K562 (cell line): ENCODE data around the gene POR. TPM values are rescaled to one million over a fixed set of nuclear protein-coding genes. Genes with fewer than 3 reads are reported as not detected.

Source experiments
- ARID4B ChIP-seq: sonication (generic); formaldehyde crosslinking; IDR thresholded peaks from 2 replicates; pipeline ENCODE4 v1.8.0; 2022; ENCODE audit warnings: mild to moderate bottlenecking, missing genetic modification reagents
- E2F8 ChIP-seq: fragments of 450-650 bp; IDR thresholded peaks from 2 replicates; pipeline ENCODE4 v1.7.1; 2018; ENCODE audit warnings: mild to moderate bottlenecking, low read depth; ENCODE audit not compliant: partially characterized antibody
- NR2C2 ChIP-seq, 2 experiments: fragments of 200-800 bp in 1 of 2; sonication (Bioruptor generic) in 1 of 2; sonication (generic) in 1 of 2; formaldehyde crosslinking in 1 of 2; IDR thresholded peaks; 2 replicates each; pipeline versions ENCODE4 v1.6.1 to v1.8.0; 2016 to 2022; ENCODE audit warnings: mild to moderate bottlenecking in 1 of 2, missing compliant biosample characterization in 1 of 2, missing genetic modification characterization in 1 of 2, missing genetic modification reagents in 1 of 2
- TAF1 ChIP-seq: IDR thresholded peaks from 2 replicates; pipeline ENCODE4 v1.6.1; 2011; ENCODE audit warnings: mild to moderate bottlenecking, low read length, moderate library complexity; ENCODE audit not compliant: insufficient read depth, control insufficient read depth, severe bottlenecking; ENCODE audit errors: extremely low read depth
- THRAP3 ChIP-seq: fragments of 450-650 bp; IDR thresholded peaks from 2 replicates; pipeline ENCODE4 v1.6.1; 2016; ENCODE audit warnings: mild to moderate bottlenecking, inconsistent platforms, borderline replicate concordance
- TSC22D4 ChIP-seq: fragments of 450-650 bp; IDR thresholded peaks from 2 replicates; pipeline ENCODE4 v1.6.1; 2016; ENCODE audit warnings: missing genetic modification characterization, missing biosample characterization, control low read depth
- ZBTB7A ChIP-seq: IDR thresholded peaks from 2 replicates; pipeline ENCODE4 v1.6.1; 2011; ENCODE audit warnings: low read depth, mild to moderate bottlenecking, low read length, moderate library complexity, borderline replicate concordance; ENCODE audit not compliant: control insufficient read depth
- polyA plus RNA-seq, 8 experiments: library from polyadenylated mRNA; depleted of rRNA in 4 of 8; stranded (reverse) in 5 of 8; unstranded in 3 of 8; fragments of >200 nt; fragmentation: Nextera tagmentation in 2 of 8; fragmentation: Illumina TruSeq in 1 of 8; extraction: Ambion mirVana in 2 of 8; extraction: Trizol in 1 of 8; gene quantifications; 2 replicates each; pipeline versions ENCODE4 v1.2.1 to v1.2.3, GENCODE V29; 2011 to 2014; ENCODE audit warnings: inconsistent platforms in 1 of 8, missing spikeins in 1 of 8
- total RNA-seq, 7 experiments: library from RNA; depleted of rRNA in 6 of 7; stranded (reverse); fragments of >200 nt in 6 of 7; fragmentation: Illumina TruSeq in 2 of 7; extraction: Trizol in 2 of 7; gene quantifications; 2 replicates each; pipeline versions ENCODE4 v1.2.1 to v1.2.3, GENCODE V29; 2011 to 2021; ENCODE audit warnings: low replicate concordance in 1 of 7
- TF ChIP-seq, protein P1 (sequence below): fragments of 250-450 bp; sonication (Bioruptor Pico); IDR thresholded peaks from 2 replicates; pipeline ENCODE4 v1.4.0; 2020
- TF ChIP-seq, protein P2 (sequence below): sonication (generic); formaldehyde crosslinking; IDR thresholded peaks from 2 replicates; pipeline ENCODE4 v1.8.1; 2023; ENCODE audit warnings: mild to moderate bottlenecking, missing genetic modification reagents

The POR gene
- total and polyA plus RNA-seq, 9 of the 15 experiments (the other 6 are each of a cell fraction or from before 2014, with no cell fraction given): 4.7 to 142 (median 40.8) TPM

DNA sequence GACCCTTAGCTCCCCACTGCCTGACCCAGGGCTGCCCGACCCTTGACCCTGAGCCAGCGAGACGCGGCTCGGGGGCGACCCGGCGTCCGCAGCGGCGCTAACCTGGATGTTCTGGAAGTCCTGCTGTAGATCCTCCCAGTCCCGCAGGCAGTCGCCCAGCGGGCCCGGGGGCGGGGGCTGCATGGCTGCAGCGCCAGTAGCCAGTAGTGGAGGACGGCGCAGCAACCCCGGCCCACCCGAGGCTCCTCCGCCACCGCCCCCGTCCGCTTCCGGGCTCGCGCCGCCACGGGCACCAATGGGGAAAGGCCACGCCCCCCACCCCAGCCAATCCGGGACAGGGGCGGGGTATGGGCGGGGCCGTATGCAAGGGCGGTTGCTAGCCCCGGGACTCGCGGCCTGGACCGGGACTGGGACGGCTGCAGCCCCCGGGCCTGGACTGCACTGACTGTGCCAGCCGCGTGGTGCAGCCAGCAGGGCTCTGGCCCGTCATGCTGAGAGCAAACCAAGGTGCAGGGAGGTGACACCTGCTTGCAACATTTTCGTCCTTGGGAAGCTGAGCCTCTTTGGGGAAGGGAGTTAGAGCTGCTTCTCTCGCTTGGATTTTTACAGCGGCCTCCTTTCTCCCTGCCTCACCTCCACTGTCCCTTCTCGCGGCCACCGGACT is 79.6 kb downstream of the POR start, which contains the start of gene TMEM120A (continued):
- TF ChIP-seq ARID4B (CRISPR knock-in tag) (peak; percentile 45; the same call in 1 of the 2 replicates), TSC22D4 (no peak), THRAP3 (no peak), NR2C2 (CRISPR knock-in tag; IDR thresholded peaks at IDR 0.05) (0 out of 2 replicates have a peak, but pooled peaks have one; percentile 52), NR2C2 (tag; IDR thresholded peaks at IDR 0.05) (peak; percentile 96), E2F8 (peak; percentile 64), ZBTB7A (peak; percentile 88), TAF1 (peak; percentile 48)
- TF ChIP-seq, protein P1, sequence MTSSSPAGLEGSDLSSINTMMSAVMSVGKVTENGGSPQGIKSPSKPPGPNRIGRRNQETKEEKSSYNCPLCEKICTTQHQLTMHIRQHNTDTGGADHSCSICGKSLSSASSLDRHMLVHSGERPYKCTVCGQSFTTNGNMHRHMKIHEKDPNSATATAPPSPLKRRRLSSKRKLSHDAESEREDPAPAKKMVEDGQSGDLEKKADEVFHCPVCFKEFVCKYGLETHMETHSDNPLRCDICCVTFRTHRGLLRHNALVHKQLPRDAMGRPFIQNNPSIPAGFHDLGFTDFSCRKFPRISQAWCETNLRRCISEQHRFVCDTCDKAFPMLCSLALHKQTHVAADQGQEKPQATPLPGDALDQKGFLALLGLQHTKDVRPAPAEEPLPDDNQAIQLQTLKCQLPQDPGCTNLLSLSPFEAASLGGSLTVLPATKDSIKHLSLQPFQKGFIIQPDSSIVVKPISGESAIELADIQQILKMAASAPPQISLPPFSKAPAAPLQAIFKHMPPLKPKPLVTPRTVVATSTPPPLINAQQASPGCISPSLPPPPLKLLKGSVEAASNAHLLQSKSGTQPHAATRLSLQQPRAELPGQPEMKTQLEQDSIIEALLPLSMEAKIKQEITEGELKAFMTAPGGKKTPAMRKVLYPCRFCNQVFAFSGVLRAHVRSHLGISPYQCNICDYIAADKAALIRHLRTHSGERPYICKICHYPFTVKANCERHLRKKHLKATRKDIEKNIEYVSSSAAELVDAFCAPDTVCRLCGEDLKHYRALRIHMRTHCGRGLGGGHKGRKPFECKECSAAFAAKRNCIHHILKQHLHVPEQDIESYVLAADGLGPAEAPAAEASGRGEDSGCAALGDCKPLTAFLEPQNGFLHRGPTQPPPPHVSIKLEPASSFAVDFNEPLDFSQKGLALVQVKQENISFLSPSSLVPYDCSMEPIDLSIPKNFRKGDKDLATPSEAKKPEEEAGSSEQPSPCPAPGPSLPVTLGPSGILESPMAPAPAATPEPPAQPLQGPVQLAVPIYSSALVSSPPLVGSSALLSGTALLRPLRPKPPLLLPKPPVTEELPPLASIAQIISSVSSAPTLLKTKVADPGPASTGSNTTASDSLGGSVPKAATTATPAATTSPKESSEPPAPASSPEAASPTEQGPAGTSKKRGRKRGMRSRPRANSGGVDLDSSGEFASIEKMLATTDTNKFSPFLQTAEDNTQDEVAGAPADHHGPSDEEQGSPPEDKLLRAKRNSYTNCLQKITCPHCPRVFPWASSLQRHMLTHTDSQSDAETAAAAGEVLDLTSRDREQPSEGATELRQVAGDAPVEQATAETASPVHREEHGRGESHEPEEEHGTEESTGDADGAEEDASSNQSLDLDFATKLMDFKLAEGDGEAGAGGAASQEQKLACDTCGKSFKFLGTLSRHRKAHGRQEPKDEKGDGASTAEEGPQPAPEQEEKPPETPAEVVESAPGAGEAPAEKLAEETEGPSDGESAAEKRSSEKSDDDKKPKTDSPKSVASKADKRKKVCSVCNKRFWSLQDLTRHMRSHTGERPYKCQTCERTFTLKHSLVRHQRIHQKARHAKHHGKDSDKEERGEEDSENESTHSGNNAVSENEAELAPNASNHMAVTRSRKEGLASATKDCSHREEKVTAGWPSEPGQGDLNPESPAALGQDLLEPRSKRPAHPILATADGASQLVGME (CRISPR knock-in tag): no peak
- TF ChIP-seq, protein P2, sequence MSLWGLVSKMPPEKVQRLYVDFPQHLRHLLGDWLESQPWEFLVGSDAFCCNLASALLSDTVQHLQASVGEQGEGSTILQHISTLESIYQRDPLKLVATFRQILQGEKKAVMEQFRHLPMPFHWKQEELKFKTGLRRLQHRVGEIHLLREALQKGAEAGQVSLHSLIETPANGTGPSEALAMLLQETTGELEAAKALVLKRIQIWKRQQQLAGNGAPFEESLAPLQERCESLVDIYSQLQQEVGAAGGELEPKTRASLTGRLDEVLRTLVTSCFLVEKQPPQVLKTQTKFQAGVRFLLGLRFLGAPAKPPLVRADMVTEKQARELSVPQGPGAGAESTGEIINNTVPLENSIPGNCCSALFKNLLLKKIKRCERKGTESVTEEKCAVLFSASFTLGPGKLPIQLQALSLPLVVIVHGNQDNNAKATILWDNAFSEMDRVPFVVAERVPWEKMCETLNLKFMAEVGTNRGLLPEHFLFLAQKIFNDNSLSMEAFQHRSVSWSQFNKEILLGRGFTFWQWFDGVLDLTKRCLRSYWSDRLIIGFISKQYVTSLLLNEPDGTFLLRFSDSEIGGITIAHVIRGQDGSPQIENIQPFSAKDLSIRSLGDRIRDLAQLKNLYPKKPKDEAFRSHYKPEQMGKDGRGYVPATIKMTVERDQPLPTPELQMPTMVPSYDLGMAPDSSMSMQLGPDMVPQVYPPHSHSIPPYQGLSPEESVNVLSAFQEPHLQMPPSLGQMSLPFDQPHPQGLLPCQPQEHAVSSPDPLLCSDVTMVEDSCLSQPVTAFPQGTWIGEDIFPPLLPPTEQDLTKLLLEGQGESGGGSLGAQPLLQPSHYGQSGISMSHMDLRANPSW (CRISPR knock-in tag): peak; percentile 62; the same call in 1 of the 2 replicates
